GM21447 (cell line): ENCODE measurements around the gene HOPX.
"Not testable (repeated sequence)": the region's sequence is repeated elsewhere in the genome, so short reads cannot be mapped to it uniquely, and the experiment has no call there.

Experiments
- ATAC-seq: cut with Tn5 transposase; IDR thresholded peaks from one replicate; pipeline ENCODE4 v1.9.1; 2021; ENCODE audit not compliant: unreplicated experiment

Gene HOPX, protein sequence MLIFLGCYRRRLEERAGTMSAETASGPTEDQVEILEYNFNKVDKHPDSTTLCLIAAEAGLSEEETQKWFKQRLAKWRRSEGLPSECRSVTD

DNA sequence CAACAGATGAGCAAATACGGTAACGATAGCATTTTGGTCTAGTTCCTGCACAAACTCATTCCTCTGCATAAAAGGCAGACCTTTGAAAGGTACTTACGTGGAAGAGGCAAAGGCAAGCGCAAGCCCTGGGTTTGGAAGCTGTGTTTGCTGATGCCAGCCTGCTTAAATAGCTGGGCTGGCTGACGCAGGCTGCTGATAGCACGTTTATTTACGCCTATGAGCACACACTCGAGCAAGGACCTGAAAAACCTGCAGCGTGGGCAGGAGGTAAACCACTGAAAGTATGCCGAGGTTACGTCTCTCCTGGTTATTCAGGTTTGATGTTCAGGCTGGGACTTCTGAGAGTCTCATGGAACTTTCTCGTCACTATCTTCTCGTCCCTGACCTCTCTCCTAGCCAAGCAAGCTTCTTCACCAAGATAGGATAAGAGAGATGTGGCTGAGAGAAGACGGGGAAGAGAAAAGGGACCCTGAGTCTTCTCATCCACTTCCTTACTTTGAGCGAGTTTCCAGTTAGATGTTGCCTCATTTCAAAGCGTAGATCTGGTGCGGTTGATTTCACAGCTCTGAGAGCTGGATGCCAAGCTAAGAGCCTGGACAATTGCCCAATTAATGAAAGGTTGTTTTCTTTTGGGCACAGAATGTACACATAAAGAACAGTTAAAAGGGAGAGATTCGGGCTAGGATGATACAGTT is at the start of gene HOPX:
TSS of gene HOPX (minus strand) at position 139 of the 695 bp plus-strand sequence. CDS start 23,480 bp downstream, outside the sequence.
- peak; percentile 76 for ATAC-seq

DNA sequence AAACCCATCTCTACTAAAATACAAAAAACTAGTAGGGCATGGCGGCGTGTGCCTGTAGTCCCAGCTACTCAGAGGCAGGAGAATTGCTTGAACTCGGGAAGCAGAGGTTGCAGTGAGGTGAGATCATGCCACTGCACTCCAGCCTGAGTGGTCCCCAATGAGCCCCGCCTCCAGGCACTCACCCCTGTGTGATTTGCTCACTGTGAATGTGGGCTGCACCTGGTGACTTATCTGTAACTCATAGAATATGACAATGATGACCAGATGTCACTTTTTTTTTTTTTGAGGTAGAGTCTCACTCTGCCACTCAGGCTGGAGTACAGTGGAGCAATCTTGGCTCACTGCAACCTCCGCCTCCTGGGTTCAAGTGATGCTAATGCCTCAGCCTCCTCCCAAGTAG is 49.0 kb upstream of the HOPX start:
- no peak for ATAC-seq

DNA sequence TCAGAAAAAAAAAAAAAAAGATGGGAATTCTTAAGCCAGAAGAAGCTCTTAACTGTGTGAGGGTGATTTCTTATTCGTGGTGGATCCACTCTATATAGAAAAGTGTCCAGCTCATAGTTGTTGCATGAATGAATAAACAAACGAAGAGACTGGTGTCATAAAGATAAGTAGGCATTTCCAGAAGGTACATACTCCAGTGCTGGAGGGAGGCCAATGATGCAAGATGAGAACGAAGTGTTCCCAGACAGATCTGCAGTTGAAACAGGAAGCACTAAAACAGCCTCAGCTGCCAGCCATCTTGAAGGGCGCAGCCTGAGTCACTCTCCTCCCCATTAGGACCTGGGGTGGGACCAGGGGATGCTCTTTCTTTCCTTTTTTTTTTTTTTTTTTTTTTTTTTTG is 47.4 kb upstream of the HOPX start:
- ATAC-seq: no peak

DNA sequence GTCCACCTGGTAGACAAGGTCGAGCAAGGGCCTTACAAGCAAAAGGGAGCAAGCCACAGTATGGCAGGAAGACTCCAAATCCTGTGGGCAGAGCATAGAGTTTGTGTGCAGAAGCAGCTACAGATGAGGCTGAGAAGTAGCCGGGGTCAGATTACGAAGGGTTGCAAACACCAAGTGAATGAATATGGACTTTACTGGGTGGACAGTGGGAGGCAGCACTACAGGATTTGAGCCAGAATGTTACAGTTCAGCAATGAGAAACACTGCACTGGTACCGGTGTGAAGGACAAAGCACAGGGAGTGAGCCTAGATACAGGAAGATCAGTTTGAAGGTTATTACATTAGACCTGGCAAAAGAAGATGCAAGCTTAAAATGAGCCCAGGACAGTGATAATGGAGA is 46.1 kb upstream of the HOPX start:
- no peak for ATAC-seq

- not testable (repeated sequence) for ATAC-seq
Observed at GRCh38 chr4:56726593-56726992, 45.5 kb upstream of the HOPX start.

- ATAC-seq: no peak
Observed at GRCh38 chr4:56723659-56724230, 42.6 kb upstream of the HOPX start.

- no peak for ATAC-seq
Observed at GRCh38 chr4:56723201-56723605, 42.1 kb upstream of the HOPX start.

- ATAC-seq: no peak
Observed at GRCh38 chr4:56708146-56708545, 27.1 kb upstream of the HOPX start.

DNA sequence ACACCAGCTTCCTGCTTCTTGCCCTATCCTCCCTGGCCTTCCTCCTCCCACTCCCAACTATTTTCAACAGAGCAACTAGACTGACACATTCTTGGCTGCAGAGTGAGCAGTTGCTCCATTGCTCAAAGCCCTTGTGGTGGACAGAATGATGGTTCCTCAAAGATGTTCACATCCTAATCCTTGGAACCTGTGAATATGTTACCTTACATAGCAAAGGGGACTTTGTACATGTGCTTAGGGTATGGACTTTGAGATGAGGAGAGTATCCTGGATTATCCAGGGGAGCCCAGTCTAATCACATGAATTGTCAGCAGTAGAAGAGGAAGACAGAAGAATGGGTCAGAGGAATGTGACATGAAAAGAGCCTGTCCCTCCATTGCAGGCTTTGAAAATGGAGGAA is 24.9 kb upstream of the HOPX start:
- no peak for ATAC-seq

- ATAC-seq: no peak
Observed at GRCh38 chr4:56705334-56705733, 24.2 kb upstream of the HOPX start.

- ATAC-seq: no peak
Observed at GRCh38 chr4:56704089-56704871, 23.2 kb upstream of the HOPX start.

GRCh38 chr4:56703378-56703777 is 22.3 kb upstream of the HOPX start:
- ATAC-seq: no peak

GRCh38 chr4:56701644-56702043 is 20.5 kb upstream of the HOPX start:
- no peak for ATAC-seq

- no peak for ATAC-seq
Observed at GRCh38 chr4:56701161-56701480, 20.0 kb upstream of the HOPX start.

- ATAC-seq: no peak
Observed at GRCh38 chr4:56699537-56700105, 18.5 kb upstream of the HOPX start.

- ATAC-seq: no peak
Observed at GRCh38 chr4:56698329-56698728, 17.2 kb upstream of the HOPX start.

DNA sequence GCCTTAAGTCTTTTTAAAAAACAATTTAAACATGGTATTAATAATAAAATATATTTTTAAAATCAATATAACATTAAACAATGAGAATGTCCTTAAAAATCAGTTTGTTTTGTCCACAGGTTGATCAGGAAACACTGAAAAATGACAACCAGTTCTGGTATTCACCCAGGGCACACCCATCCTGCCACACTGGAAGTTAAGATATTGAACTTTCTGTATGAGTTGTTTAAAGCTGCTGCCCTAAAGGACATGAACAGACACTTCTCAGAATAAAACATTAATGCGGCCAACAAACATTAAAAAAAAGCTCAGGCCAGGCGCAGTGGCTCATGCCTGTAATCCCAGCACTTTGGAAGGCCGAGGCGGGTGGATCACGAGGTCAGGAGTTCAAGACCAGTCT is 15.0 kb upstream of the HOPX start:
- ATAC-seq: no peak

- ATAC-seq: not testable (repeated sequence)
Observed at GRCh38 chr4:56693476-56693875, 12.4 kb upstream of the HOPX start.

DNA sequence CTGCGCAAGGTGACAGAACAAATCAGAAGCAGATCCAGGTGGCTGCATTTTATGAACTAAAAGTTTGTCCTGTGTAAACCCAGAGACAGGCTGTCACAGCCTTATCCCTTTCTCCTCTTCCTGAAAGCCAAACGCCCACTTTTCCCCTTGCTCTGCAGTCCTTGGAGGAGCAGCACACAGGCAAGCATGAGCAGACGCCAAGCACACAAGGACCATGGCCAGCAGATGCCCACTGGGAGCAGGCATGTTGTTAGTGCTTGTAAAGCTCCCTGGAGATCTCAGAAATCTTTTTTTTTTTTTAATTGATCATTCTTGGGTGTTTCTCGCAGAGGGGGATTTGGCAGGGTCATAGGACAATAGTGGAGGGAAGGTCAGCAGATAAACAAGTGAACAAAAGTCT is 11.5 kb upstream of the HOPX start:
- no peak for ATAC-seq

DNA sequence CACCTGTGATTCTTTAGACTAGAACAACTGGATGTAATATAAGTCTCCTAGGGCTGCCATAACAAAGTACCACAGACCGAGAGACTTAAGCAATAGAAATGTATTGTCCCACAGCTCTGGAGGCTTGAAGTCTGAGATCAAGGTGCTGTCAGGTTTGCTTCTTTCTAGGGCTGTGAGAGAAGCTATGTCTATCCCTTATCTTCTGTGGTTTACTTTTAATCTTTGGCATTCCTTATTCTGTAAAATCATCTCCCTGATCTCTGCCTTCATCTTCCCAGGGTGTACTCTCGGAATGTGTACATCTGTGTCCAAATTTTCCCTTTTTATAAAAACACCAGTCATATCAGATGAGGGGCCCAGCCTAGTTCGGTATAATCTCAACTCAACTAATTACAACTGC is 10.3 kb upstream of the HOPX start:
- ATAC-seq: no peak

DNA sequence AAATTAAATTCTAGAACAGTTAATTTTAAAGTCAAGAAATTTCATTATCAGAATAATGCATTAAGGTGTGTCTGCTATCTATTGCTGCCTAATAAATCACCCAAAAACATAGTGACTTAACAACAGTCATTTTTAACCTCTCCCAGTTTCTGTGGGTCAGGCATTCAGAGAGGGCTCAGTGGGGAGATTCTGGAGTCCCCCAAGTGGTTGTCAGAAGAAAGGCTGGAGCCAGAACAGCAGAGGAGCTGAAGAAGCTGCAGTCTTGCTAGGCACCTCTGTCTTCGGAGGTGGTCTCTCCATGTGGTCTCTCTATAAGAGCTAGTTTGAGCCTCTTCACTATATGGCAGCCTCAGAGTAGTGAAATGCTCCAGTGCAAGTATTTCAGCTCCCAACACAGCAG is 9.3 kb upstream of the HOPX start:
- no peak for ATAC-seq
